DMS79 (cell line): Measurements from ENCODE around the gene DHX16.
"Not testable (repeated sequence)": the region's sequence is repeated elsewhere in the genome, so short reads cannot be mapped to it uniquely, and the experiment has no call there.

ENCODE experiments used
- DNase-seq: peaks from one replicate; lab custom pipeline; 2025; lab: John Stamatoyannopoulos, UW

DHX16 gene

DNA sequence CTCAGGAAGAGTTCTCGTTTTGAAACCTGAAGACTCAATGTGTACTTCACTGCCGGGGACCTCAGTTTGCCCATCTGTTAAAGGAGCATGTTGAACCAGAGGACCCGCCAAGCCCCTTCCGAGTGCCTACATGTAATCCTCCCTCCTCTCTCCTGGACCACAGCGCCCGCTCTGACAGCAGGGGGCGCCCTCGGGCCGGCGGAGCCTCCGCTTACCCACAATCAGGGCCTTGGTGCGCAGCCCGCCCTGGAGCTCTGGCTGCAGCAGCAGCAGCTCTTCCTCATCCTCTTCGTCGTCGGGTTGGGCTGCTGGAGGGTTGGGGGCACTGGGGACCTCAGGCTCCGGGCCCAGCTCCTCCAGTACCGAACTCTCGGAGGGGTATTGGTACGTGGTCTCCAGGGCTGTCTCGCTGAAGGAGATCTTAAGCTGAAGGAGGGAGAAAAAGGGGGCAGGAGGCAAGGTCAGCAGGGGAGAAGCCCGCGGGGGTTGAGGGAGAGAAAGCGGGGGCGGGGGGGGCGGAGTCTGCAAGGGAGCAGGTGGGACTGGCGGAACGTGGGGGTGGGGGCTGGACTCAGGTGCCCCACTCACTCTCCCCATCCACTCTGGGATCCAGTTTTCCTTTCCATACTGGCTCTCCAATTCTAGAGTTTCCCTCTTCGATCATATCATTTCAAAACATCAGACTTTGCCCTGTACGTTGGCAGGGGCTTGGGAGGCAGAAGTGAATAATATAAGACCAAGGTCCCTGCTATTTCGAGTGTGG lies 6.3 kb upstream of the DHX16 start:
- no peak for DNase-seq

DNA sequence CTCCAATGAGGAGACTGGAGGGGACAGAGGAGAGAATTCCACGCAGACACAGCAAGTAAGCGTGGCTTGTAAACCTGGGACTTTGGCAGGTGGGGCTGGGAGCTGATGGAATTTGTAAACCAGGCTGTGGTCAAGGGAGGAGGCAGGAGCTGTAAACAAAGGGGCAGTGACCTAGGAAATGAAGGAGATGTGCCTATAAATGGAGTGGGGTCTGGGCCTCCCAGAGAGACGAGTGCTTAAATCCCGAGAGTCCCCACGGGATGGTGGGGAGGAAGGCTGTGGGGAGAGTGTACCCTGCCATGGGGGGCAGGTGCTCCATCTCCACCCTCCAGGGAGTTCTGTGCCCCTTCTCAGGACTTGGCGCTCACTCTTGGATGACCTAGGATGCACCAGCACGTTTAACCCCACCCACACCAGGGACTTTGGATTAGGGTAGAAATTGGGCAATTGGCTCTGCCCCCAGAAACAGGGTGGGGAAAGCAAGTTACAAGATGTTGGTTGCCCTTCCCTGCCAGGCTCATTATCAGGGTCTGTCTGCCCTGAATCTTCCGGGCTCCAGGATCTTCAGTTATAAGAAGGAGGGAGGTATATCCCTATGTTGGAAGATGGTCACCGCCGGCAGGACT lies 4.0 kb upstream of the DHX16 start:
- no peak for DNase-seq

DNA sequence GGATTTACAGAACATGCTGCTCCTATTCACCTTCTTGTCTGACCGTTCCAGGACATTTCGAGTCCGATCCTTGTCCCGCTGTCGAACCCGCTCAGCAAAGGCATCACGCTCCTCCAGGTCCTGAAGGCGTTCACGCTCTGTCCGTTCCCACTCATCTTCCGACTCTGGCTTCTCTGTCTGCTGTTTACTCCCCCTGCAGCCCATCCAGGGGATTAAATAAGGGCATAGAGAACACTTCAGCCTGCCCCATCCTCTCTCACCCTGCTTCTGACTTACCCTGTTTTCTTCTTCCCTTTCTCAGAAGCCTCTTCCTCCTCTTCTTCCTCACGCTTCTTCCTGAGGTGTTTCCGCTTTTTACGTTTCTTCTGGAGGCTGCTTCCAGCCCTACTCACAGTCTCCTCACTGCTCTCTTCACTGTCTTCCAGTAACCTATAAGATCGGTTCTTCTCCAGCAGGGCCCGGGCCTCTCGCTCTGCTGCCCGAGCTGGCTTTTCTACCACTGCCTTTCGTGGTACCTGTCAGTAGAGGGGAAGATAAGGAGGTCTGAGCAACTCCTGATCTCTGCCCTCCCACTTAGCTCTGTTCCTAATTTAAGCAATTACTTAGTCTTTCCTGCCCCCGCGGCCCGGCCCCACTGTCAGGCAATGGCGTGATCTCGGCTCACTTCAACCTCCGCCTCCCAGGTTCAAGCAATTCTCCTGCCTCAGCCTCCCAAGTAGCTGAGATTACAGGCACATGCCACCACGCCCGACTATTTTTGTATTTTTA lies 1.9 kb downstream of the DHX16 start:
- DNase-seq = no peak

DNA sequence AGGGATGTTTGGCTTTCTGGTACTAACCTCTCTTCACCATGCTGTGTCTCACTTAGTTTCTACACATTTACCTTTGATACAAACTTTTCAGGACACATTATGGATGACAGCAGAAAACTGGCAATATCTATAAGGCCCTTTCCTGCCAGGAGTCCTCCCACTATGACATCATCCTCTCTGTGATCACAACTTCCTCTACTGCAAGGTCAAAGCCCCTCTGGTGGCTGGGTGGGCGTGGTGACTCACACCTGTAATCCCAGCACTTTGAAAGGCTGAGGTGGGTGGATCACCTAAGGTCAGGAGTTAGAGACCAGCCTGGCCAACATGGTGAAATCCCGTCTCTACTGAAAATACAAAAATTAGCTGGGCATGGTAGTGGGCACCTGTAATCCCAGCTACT lies 6.5 kb downstream of the DHX16 start:
- DNase-seq = not testable (repeated sequence)

DNA sequence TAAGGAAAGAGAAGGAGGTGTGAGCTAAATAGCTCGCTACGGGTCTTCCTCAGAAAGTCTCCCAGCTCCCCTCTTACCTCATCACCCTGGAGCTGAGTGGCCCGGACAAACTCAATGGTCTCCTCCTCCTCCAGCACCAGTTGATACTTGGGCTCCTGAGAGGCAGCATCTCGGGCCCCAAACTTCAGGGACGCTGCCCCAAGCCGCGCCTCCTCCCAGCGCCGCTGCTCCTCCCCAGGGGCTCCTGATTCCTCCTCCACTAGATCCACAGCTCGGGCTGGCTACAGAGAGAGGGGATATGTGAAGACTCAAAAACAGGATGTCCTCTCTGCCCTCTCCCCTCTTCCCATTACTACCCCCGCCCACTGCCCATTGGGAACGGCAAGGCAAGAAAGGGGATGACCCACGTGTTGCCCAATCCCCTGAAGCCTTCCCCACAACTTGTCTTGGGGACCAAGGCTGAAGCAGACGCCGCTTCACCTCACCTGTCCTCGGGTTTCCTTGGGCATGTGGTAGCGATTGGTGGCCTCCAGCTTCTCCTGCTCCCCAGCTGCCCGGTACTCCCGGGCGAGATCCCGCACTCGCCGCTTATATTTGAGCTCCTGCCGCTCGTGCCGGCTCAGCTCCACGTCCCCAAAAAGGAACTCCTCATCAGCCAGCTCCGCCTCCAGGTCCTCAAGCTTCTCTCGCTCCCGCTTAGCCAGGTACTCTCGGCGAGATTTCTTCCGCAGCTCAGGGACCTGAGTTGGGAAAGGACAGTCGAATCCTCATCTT lies 7.6 kb downstream of the DHX16 start:
- no peak for DNase-seq

DNA sequence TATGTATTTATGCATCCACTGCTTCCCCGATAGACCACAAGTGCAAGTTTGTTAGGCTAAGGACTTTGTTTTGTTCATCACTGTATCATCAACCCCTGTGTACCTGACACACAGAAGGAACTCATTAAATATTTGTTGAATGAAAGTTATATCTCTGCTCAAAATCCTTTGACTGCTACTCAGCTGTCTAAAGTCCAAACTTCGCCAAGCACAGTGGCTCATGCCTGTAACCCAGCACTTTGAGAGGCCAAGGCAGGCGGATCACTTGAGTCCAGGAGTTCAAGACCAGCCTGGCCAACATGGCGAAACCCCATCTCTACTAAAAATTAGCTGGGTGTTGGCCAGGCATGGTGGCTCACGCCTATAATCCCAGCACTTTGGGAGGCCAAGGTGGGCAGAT lies 14.9 kb downstream of the DHX16 start:
- DNase-seq = not testable (repeated sequence)

DNA sequence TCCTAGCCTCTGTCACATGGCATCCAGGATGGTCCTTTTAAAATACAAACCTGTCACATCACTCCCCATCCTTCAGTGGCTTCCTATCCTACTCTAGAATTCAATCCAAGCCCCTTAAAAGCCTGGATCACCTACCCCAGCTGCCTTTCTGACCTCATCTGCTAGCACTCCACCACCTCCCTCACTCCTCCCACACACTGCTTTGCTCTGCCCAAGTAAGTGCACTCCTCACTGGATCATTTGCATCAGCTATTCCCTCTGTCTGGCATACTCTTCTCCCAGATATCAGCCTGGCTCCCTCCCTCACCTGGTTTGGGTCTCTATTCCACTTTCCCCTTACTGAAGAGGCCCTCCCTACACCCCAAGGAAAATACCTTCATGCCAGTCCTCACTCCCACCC lies 15.4 kb downstream of the DHX16 start:
- no peak for DNase-seq

DNA sequence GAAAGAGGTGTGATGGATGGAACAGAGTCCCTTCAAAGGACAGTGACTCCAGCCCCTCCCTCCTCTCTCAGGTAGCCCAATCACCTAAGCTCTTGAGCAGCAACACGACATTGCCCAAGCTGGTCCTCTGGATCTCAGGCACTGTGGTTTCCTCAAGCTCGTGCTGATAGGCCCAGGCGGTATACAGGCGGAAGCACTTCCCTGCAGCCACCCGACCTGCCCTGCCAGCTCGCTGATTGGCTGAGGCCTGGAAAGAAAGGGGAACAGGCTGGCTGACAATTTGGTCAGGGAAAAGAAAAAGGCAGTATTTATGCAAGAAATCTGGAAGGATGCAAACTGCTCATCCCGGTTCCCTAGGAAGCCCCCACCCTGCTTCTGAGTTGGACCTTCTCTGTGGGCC lies 16.3 kb downstream of the DHX16 start:
- DNase-seq = no peak

DNA sequence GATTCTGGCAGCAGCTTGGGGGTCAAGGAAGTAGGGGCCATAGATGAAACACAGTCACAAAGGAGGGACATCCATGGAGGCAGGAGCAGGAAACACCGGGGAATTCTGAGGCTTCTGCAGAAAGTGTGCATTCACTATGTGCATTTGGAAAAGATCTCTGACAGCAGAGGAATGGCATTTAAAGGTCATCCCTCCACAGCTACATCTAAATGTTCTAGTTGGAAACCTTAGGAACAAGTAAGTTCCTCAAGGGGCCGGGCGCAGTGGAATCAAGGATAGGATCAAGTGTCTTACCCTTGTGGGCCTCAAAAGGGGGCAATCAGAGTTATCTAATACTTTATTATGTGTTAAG lies 17.1 kb downstream of the DHX16 start:
- DNase-seq = no peak

DNA sequence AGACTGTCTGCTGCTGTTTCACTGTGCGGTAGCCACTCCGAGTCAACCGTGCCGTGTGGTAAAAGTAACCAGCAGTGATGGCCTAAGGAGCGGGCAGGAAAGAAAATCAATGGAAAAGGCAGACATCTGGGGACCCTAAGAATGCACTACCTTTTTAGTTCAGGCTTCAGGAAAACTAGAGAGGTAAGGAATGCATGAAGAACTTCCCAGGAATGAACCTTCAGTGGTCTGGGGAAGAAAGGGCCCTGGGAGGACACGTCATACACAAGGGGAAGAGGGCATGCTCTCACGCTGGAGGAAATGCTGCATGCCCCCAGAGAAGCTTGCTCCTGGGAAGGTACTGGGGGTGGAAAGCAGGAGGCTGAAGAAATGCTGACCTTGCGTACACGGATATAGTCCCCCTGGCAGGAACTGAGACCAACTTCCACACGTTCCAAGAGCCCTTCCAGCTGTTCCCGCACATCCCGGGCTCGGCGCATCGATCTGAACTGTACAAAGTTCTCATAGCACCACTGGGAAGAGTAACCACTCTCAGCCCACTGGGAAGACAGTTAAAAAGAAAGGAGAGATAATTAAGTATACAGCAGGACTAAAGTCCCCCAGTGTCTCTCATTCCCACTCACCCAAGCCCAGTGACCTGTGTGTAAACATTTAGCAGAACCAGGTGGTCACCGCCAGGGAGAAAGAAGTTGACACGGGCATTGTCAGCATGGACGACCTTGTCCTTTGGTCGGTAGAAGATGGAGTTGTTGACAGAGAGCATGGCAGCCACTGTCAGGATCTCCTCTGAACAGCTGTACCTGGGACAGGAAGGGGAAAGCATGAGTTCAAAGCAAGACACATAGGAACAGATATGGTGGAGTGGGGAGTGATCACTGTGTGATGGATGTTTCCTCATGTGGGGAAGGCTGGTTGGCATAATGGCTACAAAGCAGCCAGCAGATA lies 17.7 kb downstream of the DHX16 start:
- DNase-seq = no peak

DNA sequence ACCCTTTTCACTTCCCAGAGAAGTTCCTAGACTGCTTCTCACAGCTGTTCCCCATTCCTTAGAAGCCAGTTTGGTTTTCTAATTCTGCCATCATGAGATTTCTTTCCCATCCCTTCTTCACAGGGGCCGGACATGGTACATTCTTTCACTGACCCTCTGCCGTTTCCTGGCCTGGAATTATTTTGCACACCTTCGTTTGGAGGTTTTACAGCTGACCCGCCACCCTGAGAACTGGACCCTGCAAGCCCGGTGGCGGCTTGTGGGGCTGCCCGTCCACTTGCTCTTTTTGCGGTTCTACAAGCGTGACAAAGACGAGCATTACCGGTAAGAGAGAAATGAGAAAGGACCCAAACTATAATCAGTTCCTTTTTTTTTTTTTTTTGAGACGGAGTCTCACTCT lies 21.7 kb downstream of the DHX16 start:
- DNase-seq = no peak

DNA sequence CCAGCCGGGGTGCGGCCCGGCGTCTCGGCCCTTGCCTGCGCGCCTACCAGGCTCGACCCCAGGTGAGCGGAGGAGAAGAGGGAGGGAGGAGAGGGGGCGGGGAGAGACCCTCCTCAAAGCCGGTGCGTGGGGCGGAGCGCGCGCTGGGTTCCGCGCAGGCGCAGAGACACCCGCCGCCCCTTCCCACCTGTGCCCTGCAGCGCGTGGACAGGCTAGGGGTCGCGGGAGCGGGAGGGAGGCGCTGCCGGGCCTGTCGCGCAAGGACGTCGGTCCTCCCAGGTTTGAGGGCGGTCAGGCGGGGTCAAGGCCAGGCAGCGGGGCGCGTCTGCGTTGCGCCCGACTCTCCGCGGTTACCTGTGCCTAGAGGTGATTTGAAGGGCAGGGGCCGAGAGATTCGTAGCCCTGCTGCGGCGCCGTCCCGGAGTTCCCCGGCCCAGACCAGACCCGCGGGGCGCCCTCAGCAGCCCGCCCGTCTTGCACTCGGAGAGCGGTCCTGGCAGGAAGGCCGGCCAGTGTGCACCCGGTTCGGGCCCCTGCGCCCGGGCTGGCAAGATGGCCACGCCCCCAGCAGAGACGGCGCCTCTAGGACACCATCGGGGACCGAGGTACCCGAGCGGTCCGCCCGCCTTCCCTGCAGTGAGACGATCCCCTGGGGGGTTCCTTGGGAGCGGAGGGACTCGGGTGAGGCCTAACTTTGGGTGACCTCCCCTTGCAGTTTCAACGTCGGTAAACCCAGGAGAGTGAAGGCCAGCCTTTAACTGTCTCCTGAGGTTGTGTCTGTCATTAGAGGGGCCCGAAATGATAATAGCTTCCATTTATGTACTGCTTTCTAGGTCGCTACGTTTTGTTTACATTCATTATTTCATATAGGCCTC lies 25.3 kb downstream of the DHX16 start:
- peak; percentile 89 for DNase-seq

DNA sequence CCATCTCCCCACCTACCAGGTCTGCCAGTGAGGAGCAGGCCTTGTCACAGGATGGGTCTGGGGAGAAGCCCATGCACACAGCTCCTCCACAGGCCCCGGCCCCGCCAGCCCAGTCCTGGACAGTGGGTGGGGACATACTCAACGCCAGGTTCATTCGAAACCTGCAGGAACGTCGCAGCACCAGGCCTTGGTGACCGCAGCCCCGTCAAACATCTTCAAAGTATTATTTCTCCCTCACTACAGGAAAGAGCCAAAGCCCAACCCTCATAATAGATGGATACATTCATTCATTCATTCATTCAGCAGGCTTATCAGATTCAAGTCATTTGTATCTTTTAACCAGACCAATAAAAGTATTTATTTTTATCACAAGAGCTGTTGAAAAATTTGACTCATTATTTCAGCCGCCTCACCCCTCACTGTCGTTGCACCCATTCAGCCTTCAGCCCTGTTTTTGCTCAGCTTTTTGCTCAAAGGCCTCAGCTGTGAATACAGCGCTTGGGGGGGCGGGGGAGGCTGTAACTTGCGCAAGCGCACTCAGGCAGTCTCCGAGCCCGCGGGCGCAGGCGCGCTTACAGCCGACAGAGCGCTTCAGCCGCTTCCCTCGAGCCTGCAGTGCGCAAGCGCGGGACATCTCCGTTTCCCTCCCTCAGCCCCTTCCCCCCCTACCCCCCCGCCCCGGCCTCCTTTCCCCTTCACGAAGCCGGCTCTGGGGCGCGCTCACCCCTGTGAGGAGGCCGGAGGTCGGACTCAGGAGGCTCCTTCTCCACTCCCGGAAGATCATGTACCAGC lies 26.2 kb downstream of the DHX16 start, which contains the start of gene C6orf136:
Gene C6orf136 (plus strand): TSS at position 684 of the 792 bp plus-strand sequence. CDS start 99 bp downstream, at position 783.
- DNase-seq = peak; percentile 89

DNA sequence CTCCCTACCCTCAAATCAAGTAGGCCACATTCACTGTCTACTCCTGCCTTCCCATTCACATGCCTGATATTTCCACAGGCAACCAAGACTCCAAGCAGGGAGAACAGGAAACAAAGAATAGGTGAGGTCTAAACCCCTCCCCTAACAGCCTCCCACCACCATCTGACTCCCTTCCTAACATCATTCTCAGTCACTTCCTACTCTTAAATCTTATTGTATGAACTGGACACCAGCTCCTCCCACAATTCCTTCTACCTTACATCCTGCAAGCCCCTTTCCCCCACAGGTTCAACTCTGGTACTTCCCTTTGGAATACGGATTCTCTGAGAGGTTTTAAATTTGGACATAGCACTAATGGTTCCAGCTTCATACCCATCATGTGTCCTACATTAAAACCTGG lies 26.8 kb downstream of the DHX16 start:
- DNase-seq = no peak

DNA sequence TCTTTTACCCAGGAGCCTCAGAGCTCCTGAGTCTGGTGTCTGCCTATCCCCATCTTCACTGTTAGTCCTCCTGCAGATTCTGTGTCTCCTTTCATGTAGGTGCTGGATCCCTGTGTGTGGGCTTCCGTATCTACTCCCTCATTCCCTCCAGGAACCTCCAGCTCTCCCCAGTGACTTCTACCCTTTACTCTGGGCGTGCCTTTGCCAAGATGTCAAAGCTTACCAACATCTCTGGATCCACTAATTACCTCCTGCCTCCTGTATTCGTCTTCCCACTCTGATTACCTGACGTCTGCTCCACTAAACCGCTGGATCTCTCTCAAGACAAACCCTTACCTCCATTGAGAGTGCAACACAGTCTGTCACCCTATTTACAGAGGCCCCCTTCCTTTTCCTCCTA lies 28.0 kb downstream of the DHX16 start:
- no peak for DNase-seq

DNA sequence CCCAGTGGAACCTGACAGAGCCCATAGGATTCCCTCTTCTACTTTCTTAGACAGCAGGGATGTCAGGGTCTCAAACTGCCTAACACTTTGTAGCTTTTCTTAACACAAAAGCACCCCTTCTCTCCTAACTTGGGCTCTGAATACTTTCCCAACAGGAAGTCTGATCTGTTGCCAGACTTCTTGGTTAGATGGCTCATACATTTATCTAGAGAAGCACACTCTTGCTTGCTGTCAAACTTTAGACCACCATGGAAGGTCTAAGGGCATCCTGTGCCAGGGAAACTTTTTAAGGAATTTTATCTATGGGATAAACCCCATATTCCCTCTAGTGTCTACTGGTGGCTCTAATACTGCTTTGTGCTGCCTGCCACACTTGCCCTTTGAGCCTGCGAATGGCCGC lies 29.1 kb downstream of the DHX16 start:
- DNase-seq = no peak

DNA sequence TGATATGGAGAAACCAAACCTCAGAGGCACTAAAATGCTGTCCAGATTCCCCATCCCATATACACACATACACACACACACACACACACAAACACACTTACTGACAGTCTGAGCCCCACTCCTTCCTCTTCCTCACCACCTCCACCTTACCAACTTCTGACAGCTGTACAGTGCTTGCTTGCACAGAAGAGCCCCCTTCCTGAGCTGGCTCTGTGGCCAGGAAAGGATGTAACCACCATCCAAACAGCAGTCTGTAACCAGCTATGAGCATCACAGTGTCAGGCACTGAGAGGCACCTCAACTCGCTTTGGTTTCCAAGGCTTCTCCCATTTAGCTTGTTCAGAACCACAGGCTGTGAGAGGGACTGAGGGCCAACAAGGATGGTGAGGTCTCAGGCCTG lies 31.8 kb downstream of the DHX16 start:
- no peak for DNase-seq

DNA sequence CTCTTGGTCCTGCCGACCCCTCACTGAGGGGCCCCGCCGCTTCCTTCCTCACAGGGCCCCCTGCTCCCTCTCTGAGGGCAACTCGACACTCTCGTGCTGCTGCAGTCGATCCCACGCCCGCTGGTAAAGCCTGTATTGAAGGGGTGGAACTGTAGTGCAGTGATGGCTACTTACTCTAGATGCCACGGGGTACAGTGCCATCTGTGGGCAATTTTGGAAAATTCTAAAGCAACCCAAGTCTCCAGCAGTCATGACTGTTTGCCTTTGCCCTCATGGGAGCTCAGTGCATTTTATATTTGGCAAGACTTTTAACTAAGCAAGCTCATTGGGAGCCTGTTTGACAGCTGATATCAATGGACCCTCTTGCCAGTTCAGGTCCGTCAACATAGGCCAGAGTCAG lies 32.3 kb downstream of the DHX16 start:
- no peak for DNase-seq

DNA sequence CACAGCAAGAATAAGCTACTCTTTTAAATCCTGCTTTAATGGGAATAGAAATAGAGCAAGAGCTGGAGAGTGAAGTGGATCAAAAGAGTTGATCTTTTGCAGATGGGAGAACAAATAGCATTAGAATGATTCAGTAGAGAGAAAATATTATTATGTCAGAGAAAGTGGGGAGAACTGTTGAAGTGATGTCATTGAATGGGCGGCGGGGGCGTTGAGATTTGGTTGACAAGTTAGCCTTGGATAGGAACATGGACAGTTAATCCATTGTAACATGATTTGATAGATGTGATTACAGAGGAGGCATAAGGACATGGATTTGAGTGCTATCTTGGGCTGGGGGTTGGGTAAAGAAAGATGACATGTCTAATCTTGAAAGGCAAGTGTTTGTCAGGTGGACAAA lies 37.0 kb downstream of the DHX16 start:
- no peak for DNase-seq
